SK-N-MC (cell line): ENCODE data around the gene EPN2.

Source experiments
- EZH2 ChIP-seq: fragments of 200-600 bp; sonication (generic); IDR thresholded peaks from one replicate; pipeline ENCODE4 v1.6.1; 2017; ENCODE audit warnings: antibody characterized with exemption
- FOXP2 ChIP-seq: optimal IDR thresholded peaks from 2 replicates; pipeline ENCODE3; 2011; ENCODE audit warnings: mild to moderate bottlenecking, moderate library complexity; ENCODE audit not compliant: insufficient read depth; ENCODE audit errors: extremely low read length, control extremely low read depth
- POLR2AphosphoS5 ChIP-seq: IDR thresholded peaks from 2 replicates; pipeline ENCODE4 v1.6.1; 2012; ENCODE audit warnings: mild to moderate bottlenecking, low read depth, low read length, borderline replicate concordance

GRCh38 chr17:19320876-19321275 is 83.7 kb downstream of the EPN2 start:
- TF ChIP-seq POLR2AphosphoS5, result no peak
- TF ChIP-seq EZH2, result no peak
- no peak for TF ChIP-seq FOXP2
